Sigmoid colon (tissue), 3 donors: ENCODE results near the gene CHKA.

Experiments
- CTCF ChIP-seq, 4 experiments: fragments of 450-650 bp in 3 of 4; fragments of 200-600 bp in 1 of 4; IDR thresholded peaks; one replicate each; pipeline ENCODE4 v1.5.1; 2016 to 2019; ENCODE audit warnings: antibody characterized with exemption in 4 of 4, mild to moderate bottlenecking in 3 of 4, moderate library complexity in 2 of 4
- POLR2A ChIP-seq, 2 donors: fragments of 450-650 bp; IDR thresholded peaks; one replicate each; pipeline ENCODE4 v1.6.1; 2016; ENCODE audit warnings: antibody characterized with exemption in 2 of 2, mild to moderate bottlenecking in 2 of 2, moderate library complexity in 2 of 2

- TF ChIP-seq CTCF (IDR thresholded peaks at IDR 0.05): no peak
- TF ChIP-seq POLR2A (IDR thresholded peaks at IDR 0.05): no peak
Observed at GRCh38 chr11:68106165-68106940, 14.8 kb downstream of the CHKA start.
